Colon (tissue), 2 donors: Measurements from ENCODE around the gene SLC9C2.
A peak's percentile ranks its signal among the peaks of the same experiment; 100 is the strongest.
"Not testable (repeated sequence)": the region's sequence is repeated elsewhere in the genome, so short reads cannot be mapped to it uniquely, and the experiment has no call there.

Experiments
- FAIRE-seq: peaks from 2 replicates; lab custom pipeline; 2012; peaks lifted over from hg19 to GRCh38; lab: Jason Lieb, UNC
- donor health status: control.
- donor health status: control.

The SLC9C2 gene

DNA sequence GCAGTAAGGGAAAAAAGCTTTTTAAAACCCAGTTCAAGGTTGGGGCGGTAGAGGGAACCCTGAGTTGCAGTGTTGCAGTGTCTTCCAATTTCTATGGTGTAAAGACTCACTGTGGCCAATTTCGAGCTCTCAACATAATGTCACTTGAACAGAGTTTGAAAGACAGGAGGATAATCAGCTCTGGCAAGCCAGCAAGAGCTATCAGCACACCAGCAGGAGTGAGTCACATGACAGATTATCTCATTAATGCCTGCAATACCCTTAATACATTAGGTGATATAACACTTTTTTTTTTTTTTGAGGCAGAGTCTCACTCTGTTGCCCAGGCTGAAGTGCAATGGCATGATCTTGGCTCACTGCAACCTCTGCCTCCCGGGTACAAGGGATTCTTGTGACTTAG lies 22.8 kb downstream of the SLC9C2 start:
- FAIRE-seq = no peak

DNA sequence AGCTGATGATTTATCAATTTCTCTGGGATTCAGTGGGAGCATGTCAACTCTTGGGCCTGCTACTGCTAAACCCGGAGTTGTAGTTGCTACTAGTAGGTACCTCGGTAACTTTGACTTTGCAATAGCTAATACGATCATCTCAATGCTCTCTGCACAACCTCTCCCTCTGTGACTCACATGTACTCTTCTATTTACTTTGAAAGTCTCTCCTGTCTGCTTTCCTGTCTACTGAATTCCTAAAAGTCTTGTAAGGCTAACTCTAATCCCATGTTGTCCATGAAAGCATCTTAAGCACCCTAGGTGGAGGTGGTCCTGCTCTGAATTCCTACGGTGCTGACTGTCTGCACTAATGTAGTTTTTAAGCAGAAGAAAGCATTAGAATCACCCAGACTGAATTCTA lies 29.3 kb downstream of the SLC9C2 start:
- no peak for FAIRE-seq

DNA sequence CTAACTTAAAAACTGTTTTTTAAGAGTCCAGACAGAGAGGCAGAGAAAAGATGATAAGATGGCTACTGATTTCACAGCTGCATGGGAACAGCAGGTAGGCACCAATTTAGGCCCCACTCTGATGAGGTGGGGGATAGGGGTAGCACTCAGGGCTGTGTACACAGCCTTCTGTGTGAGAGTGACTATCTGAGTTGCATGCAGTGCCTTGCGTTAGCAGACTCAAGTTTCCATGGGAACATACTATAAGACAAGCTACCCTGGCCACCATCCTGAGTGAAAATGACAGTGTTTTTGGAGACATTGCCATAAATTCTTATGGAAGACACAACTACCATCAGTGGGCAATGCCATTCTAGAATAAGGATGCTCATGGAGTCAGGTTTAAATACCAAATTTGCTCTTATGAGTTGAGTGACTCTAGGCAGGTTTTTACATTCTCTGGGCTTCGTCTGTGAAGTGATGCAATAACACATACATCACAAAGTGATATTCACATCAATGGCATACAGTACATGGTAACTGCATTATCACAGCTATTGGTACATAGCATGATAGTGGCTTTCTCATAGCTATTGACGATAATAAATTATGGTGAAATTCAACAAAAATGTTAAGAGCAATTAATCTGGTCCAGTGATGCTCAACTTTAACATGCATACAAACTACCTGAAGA lies 30.5 kb downstream of the SLC9C2 start:
- FAIRE-seq = no peak

DNA sequence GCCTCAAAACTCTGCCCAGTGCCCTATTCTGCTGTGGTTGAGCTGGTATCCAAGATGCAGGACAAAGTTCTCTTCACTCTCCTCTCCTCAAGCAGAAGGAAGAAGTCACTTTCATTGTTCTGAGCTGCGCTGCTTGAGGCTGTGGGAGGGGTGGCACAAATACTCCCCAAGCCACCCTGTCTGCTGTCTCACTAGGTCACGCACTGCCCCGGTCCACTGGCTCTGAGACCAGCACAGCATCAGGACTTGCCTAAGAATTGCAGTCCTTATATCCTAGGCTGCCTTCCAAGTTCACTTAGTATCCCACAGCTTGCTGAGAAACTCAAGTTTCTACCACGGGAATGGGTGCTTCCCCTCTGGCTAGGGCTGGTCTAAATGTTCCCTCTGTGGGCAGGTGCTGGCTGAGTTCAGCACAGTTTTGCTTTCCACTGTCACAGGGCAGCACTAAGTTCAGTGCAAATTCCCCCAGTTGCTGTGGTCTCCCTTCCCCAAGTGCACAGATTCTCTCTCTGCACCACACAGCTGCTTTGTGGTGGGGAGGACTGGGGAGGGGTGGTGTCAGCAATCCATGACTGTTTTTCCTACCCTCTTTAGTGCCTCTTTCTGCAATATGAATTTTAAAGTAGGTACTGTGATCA lies 32.4 kb downstream of the SLC9C2 start:
- FAIRE-seq = no peak

DNA sequence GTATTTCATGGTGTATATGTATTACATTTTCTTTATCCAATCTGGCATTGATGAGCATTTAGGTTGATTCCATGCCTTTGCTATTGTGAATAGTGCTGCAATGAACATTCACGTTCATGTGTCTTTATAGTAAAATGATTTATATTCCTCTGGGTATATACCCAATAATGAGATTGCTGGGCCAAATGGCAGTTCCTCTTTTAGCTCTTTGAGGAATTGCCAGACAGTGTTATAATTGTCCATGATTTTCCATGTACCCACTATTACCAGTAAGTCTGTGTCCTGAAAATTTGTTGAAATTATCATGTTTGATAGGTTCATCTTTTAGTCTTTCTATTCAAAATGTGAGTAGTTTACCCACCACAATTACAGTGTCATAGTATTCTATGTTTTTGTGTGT lies 34.4 kb downstream of the SLC9C2 start:
- no peak for FAIRE-seq

DNA sequence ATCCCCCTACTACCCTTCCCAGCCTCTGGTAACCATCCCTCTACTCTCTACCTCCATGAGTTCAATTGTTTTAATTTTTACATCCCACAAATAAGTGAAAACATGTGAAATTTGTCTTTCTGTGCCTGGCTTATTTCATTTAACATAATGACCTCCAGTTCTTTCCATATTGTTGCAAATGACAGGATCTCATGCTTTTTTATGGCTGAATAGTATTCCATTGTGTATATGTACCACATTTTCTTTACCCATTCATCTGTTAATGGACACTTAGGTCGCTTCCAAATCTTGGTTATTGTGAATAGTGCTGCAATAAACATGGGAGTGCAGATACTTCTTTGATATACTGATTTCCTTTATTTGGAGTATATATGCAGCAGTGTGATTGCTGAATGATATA lies 39.0 kb downstream of the SLC9C2 start:
- not testable (repeated sequence) for FAIRE-seq

DNA sequence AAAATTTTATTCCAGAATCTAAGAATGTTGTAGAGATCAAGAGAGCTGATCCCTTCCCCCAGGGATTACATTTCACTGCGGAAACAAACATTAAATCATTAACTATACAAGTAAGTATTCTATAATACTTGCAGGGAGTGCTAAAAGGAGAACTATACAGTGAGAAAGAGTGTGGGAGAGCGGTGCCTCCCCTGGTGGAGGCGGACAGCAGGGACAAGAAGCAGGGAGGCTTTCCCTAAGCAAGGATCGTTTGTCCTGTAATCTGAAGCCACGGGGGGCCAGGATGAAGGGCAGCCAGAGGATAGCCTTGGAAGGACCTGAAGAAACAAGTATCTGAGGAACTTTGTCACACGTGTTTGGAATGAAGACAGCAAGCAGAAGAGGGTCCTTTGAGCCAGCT lies 40.1 kb downstream of the SLC9C2 start:
- no peak for FAIRE-seq

DNA sequence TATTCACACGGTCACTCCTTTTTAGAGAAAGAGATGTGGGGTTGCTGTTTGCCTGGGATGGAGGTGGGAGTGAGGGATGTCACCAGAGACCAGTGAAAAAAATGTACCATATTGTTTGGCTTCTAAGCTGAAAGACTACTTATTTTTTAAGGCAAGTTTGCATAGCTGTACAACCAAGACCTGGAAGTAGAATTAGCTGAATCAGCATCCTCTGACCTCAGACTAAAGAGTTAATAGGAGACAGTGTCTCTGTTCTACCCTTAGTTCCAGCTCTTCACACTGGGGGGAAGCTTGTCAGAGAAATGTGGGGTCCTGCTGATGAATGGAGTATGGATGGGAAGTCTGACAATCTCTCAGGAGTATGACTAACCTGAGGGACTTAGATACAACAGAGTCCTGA lies 41.6 kb downstream of the SLC9C2 start:
- no peak for FAIRE-seq

DNA sequence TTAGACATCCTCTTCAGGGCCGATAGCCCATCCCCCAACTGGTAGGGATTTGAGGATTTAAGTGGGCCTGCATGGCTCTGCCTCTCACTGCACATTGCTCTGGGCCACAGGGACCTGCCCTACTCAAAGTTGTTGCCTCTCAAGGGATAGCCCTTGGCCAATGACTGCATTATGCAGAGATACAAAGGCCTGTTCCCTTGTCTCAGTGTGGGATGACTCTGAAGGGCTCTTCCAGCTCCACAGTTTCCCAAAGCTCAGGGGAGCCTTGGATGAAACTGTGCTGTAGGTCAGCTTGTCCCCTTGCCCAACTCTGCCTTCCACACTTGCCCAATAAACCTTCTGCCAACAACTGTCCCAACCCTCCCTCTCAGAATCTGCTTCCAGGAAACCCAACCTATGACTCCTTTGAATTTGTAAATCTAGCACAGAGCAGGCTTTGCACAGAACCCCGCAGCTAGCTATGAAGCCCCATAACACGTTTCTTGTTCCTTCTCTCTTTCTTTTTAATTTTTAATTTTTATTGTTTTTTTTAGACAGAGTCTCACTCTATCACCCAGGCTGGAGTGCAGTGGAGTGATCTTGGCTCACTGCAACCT lies 42.5 kb downstream of the SLC9C2 start:
- no peak for FAIRE-seq

DNA sequence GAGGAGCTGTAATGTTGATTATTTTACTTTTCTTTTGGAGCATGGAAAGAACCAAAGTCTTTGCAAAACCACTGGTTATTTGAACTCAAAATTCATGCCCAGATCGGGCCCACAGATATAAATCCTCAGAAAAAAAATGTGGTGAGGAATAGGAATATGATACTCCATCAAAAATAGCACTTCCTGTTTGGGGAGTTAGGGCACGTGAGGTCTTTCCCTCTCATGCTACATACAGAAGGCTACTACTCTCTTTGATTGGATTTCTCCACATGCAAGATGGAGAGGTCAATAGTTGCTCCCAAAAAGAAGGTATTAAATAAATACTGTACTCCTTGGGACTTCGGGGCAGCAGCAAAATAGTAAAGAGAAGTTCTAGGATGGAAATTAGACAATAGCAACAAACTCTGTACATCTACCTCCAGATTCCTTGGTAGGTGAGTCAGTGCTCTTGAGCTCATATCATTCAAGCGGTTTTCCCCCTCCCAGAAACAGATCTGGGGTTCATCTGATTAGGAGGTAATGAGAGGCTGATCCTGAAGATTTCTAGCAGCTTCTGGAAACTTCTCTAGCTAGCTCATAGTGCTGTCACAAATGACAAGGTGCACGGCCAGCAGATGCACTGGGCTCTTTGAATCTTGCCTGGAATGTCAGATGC lies 47.1 kb downstream of the SLC9C2 start:
- no peak for FAIRE-seq

DNA sequence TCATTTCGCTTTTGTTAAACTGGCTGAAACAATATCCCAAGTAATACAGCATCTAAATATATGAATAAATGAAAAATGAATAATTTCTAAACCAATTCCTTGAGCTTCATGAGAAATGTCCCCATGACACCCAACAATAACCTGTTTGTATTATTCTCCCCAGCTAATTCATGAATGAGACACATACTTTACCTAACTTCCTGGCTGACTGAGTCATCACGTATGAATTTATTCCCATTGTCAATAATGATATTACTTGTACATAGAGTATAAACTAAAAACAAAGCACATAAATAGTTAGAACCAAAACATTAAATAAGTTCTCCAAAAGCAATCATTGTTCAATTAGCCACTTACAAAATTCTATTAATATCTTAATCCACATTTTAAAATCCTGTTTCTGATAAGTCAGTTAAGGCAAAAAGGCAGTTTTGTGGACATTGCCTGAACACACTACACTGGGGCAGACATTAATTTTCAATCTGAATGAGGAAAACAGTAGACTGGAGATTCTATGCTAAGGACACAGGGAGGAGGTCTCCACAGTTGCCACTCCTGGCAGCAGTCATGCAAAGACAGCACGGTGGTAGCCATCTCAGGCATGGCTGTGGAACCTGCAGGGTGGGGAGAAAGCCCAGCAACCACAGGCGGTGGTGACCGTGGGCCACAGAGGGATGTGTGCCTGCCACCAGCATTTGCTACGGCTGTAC lies 48.2 kb downstream of the SLC9C2 start:
- no peak for FAIRE-seq

DNA sequence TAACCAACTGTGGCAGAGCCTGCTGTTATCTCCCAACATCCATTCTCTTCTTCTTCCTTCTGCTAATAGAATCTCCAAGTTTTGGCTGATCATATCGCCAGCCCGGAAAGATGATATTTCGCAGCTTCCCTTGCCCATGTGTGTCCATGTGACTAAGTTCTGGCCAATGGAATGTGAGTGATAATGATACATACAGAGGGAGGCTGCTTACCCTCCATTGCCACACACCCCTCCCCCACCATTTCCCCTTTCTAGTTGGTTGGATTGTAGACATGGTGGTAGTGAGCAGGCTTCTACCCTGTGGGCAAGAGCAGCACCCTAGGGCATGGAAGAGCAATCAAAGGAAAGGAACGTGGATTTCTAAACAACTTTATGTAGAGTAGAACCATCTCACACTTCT lies 48.8 kb downstream of the SLC9C2 start:
- no peak for FAIRE-seq

DNA sequence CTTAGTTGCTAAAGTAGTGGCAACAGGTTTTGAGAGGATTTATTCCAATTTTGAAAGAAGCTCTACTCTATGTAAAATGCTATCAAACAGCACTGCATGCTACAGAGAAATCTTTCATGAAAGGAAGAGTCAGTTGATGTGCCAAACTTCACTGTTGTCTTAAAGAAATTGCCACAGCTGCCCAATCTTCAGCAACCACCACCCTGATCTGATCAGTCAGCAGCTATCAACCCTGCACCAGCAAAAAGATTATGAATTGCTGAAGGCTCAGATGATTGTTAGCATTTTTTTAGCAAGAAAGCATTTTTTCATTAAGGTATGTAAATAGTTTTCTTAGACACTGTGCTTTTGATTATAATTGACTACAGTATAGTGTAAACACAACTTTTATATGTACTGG lies 49.6 kb downstream of the SLC9C2 start:
- no peak for FAIRE-seq

DNA sequence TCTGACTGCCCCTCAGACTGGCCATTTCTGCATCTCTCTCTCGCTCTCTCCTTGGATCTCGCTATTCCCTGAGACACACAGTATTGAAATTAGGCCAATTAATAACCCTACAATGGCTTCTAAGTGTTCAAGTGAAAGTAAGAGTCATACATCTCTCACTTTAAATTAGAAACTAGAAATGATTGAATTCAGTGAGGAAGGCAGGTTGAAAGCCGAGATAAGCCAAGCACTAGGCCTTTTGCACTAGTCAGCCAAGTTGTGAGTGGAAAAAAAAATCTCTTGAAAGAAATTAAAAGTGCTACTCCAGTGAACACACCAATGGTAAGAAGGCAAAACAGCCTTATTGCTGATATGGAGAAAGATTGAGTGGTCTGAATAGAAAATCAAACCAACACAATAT lies 51.2 kb downstream of the SLC9C2 start:
- FAIRE-seq = no peak

DNA sequence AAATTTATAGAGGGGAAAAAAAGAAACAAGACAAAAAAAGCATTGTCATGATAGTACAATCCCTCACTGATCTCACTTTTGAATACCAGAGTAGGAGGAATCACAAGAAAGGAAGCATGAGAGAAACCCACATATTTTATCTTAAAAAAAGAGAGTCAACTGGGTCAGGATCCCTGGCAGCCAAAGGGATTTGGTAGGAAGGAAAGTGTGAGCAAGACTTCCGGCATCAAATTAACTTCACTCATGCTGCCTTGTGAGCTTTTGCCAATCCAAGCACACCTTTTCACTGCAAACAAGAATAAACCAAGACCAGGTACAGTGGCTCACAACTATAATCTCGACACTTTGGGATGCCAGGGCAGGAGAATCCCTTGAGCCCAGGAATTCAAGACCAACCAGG lies 53.1 kb downstream of the SLC9C2 start:
- FAIRE-seq = no peak

DNA sequence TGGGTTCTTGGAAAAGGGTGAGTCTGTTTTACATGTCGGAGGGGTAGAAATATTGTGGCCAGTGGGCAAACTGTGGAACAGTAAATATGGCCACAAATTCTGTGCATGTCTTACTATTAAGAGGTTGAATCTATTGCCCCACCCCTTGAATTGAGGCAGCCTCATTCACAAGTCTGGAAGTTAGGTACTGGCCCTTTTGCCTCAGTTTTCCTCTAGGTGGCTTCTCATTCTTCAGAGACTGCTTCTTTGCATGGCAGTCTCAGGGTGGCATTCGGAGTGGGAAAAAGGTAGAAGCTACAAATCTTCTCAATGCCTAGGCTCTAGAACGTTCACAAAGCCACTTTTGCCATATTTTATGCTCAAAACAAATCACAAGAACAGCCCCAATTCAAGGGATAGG lies 57.2 kb downstream of the SLC9C2 start:
- no peak for FAIRE-seq

DNA sequence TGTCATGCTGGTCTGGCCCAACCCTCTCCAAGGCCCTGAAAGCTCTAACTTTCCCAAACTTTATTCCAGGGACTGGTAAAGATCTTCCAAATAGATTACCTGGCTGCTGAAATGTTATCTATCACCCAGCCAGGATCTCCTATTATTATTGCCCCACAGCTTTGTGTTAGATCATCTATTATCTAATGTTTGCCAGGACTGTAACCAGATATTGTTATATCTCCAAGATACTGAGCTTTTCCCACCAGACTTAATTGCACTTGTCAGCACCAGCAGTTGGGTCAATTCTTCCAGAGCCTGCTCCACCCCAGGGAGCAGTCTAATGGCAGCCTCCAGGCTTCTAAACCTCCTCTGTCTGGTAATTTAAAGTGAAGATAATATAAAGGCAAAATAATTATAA lies 66.6 kb downstream of the SLC9C2 start:
- FAIRE-seq = no peak

DNA sequence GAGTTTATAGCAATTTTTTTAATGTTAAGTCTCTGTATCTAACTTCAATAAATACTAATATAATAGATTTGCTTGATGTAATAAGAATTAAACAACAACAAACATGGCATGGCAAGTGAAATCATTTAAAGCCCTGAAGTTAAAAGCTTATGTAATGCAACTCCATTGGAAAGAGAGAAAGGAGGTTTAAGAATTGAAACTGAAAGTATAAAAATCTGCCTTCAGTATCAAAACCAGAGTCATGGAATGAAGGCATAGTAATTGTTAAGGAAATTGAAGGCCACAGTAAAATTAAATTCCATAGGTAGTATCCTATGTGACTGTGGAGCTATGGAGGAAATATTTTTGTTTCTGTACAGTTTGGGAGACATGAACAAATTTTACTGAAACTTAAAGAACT lies 70.6 kb downstream of the SLC9C2 start:
- FAIRE-seq = peak; percentile 47

DNA sequence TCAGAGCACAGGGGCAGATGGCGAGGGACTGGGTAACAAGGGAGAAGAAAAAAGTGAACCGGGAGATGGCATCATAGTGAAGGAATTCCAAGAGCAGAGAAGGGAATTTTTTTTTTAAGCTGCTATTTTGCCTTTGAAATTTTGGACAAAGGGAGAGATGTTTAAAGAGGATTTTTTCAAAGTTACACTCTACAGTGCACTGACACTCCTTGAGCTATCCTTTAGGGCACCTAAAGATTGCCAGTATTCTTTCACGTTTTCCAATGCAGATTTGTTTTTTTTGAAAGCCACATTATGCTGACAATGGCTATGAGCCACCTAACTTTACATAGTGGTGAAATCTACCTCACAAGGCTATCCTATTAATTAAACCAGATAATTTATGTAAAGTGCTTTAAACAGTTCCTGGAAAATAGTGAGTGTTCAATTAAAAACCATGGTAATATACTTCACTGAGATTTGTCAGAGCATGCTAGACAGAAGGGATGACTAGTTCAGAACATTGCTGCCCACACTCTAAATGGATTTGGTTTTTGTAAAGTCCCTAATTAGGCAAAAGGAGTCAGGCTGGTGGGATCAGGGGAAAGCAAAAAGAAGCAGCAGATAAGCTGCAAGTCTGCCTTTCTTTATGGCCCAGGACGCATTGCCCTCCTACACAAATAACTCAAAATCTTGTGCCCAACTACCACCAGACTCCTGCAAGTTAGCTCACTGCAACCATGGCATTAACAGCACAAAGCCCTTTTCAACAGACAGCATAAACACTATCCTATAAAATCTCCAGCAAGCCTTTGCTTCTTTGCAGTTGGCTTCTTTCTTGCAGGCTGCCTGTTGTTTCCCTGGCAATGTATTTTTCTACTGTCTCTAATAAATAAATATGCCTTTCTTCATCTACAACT lies 71.8 kb downstream of the SLC9C2 start:
- FAIRE-seq = no peak

DNA sequence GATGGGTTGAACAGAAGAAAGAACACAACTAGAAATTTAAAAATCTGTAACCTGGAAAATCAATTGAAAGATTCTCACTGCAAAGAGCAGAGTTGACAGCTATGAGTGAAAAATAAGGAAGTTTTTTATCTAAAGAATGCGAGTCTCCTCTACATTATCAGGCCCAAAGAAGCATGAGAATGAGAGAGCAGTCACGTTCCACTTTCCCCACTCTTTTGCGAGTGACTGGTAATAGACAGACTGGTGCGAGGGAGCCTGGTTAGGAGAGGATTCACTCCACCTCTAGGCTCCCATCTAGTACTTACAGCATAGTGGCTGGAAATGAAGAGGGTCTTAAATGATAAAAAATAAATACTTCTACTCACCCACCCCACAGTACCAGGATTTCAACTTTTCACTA lies 73.8 kb downstream of the SLC9C2 start:
- FAIRE-seq = no peak

DNA sequence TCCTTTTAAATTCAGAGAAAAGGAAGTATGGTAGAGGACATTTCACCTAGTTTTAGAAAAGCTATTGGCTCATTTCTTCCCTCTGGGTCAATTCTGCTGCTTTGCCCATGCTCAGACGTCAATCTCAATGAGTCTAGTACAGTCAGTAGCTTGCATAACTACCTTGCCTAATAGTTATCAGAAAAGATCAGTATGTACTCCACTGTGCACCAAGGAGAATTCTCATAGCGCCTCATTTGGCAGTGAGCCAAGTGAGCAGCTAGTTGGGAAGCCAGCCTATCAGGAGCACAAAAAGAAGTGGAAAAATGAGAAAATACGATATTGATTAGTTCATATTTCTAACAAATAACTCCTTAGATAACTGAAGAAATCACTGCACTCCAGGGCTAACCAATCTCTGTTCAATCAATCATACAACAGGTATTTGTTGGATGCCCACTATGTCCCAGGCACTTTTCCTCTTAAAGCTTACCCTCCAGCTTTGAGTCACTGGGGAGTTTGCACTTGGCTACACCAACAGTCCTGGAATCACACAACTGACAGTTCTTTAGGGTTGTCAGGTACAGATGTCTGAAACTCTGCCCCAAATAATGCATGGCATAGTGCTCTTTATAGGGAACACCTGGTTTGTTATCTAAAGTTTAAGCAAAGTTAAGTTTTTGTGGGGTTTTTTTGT lies 75.6 kb downstream of the SLC9C2 start:
- no peak for FAIRE-seq
